GM11168 (cell line): ENCODE results near the gene PANK2.
"Not testable (repeated sequence)": the region's sequence is repeated elsewhere in the genome, so short reads cannot be mapped to it uniquely, and the experiment has no call there.

Experiments used
- in situ Hi-C: fragments of 300-500 bp; cut with MboI; formaldehyde crosslinking; loops from one replicate; pipeline ENCODE4 v1.12.0; 2022; ENCODE audit warnings: low sequenced_read_pairs; ENCODE audit not compliant: unreplicated experiment

PANK2 gene

DNA sequence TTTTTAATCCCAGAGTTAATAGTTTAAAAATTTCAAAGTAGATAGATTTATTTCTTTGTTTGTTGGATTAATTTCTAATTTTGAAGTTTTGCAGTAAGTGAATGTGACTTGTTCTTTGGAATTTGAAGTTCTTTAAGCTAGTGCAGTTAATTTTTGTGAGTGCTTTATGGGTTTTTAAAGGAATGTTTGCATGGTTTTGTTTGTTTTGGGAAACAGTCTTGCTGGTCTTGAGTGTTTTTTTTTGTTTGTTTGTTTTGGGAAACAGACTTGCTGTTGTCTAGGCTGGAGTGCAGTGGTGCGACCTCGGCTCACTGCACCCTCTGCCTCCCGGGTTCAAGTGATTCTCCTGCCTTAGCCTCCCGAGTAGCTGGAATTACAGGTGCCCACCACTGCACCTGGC lies 9.5 kb downstream of the PANK2 start:
- in situ Hi-C loops, result no loop called here

- in situ Hi-C loops, result no loop called here
Observed at GRCh38 chr20:3900187-3900604, 11.0 kb downstream of the PANK2 start.

DNA sequence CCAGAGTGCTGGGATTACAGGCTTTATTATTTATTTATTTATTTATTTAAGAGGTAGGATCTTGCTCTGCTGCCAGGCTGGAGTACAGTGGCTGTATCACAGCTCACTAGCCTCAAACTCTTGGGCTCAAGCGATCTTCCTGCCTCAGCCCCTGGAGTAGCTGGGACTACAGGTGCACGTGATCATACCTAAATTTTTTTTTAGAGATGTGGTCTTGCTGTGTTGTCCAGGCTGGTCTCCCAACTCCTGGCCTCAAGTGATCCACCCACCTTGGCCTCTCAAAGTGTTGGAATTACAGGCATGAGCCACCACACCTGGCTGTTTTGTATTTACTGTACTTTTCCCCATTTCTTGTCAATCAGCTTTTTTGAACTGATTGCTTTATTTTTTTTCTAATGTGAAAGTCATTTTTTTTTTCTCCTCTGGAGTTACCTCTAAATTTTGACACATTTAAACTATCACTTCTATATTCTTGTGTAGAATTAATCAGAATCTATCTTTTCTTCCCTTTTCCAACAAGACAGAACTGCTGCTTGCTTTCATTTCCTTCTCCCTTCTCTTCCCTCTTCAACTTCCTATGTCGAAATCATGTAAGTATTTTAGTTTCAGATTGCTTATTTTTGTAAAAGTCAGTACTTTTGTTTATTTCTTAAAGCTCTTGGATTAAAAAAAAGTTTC lies 12.0 kb downstream of the PANK2 start:
- in situ Hi-C loops, result no loop called here

- in situ Hi-C loops, result no loop called here
Observed at GRCh38 chr20:3901706-3902440, 12.7 kb downstream of the PANK2 start.

GRCh38 chr20:3902446-3902845 lies 13.3 kb downstream of the PANK2 start:
- in situ Hi-C loops, result no loop called here

DNA sequence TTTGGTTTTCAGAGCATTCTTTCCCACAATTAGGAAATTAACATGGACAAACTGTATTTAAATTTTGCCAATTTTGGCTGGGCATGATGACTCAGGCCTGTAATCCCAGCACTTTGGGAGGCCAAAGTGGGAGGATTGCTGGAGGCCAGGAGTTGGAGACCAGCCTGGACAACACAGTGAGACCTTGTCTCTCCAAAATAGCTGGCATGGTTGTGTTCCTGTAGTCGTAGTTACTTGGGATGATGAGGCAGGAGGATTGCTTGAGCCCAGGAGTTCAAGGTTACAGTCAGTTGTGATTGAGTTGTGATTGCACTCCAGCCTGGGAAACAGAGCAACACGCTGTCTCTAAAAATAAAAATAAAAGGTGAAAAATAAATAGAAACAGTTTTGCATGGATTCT lies 15.0 kb downstream of the PANK2 start:
- in situ Hi-C loops, result no loop called here

GRCh38 chr20:3904857-3905256 lies 15.7 kb downstream of the PANK2 start:
- in situ Hi-C loops, result no loop called here

DNA sequence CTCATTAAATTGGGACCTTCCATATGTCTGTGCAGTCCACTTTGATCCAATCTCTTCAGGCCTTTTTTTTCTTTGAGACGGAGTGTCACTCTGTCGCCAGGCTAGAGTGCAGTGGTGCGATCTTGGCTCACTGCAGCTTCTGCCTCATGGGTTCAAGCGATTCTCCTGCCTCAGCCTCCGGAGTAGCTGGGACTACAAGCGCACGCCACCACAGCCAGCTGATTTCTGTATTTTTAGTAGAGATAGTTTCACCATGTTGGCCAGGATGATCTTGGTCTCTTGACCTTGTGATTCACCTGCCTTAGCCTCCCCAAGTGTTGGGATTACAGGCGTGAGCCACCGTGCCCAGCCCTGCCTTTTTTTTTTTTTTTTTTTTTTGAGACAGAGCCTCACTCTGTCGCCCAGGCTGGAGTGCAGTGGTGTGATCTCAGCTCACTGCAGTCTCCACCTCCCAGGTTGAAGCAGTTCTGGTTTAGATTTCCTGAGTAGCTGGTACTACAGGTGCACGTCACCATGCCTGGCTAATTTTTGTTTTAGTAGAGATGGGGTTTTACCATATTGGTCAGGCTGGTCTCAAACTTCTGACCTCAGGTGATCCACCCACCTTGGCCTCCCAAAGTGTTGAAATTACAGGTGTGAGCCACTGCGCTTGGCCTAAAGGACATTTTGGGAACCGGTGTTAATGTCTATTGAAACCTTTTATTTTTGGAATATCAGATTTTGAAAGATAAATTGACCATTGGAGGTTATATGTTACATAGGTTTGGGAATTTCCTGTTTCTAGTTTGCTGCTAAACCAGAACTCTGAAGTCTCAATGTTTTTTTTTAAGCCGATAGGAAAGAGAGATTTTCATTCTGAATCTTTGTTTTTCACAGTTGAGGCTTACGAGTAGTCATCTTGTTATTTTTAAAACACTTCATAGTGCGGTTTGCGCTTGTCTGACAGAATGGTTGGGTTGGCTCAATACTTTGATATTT lies 17.8 kb downstream of the PANK2 start:
- in situ Hi-C loops, result not testable (repeated sequence)

- in situ Hi-C loops, result no loop called here
Observed at GRCh38 chr20:3908667-3909066, 19.5 kb downstream of the PANK2 start.

DNA sequence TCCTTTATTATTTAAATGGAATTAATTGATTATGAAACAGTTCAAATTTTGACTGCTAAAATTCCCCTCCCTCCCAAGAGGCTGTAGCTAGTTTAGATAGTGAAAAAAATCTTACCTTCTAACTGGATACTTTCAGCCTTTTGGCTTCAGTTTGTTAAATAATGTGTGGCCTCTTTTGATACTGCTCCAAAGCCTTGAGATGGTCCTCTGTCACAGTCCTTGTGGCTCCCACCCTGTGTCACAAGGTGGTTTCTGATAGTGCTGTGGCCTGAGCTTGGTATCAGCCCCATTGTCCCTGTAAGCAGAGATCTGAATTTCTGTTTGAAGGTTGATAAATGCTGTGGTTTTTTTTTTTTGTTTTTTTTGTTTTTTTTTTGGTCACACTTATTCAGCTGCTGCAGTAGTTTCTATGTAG lies 20.8 kb downstream of the PANK2 start:
- in situ Hi-C loops, result no loop called here

DNA sequence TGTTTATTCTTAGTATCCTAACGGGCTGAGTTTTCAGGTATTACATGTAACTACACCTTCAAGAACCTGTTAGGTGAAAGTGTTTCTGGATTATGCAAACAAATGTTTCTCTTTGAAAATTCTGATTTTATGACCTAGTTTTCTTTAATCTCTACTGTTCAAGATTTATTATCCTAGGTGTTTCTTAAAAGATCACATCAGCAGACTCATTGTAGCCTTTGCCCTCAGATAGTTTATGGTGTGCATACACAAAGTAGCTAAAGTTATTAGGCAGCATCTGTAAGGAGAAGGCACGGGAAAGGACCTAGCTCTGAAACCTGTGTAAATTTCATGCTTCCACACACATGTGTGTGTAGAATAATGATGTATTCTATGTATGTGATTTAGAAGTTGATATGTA lies 21.7 kb downstream of the PANK2 start:
- in situ Hi-C loops, result no loop called here

- in situ Hi-C loops, result no loop called here
Observed at GRCh38 chr20:3911956-3912355, 22.8 kb downstream of the PANK2 start.

- in situ Hi-C loops, result no loop called here
Observed at GRCh38 chr20:3914446-3914845, 25.3 kb downstream of the PANK2 start.

DNA sequence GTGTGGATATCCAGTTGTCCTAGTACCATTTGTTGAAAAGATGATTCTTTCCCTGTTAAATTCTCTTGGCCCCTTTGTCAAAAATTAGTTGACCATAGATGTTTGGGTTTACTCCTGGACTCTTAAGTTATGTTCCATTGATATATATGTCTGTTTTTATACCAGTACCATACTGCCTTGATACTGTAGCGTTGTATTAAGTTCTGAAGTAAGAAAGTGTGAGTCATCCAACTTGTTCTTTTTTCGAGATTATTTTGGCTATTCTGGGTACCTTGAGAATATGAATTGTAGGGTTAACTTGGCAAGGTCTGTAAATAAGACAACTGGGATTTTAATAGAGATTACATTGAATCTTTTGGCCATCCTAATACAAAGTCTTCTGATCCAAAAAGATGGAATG lies 26.5 kb downstream of the PANK2 start:
- in situ Hi-C loops, result no loop called here

GRCh38 chr20:3916364-3916763 lies 27.2 kb downstream of the PANK2 start:
- in situ Hi-C loops, result no loop called here

- in situ Hi-C loops, result no loop called here
Observed at GRCh38 chr20:3919352-3919751, 30.2 kb downstream of the PANK2 start.

DNA sequence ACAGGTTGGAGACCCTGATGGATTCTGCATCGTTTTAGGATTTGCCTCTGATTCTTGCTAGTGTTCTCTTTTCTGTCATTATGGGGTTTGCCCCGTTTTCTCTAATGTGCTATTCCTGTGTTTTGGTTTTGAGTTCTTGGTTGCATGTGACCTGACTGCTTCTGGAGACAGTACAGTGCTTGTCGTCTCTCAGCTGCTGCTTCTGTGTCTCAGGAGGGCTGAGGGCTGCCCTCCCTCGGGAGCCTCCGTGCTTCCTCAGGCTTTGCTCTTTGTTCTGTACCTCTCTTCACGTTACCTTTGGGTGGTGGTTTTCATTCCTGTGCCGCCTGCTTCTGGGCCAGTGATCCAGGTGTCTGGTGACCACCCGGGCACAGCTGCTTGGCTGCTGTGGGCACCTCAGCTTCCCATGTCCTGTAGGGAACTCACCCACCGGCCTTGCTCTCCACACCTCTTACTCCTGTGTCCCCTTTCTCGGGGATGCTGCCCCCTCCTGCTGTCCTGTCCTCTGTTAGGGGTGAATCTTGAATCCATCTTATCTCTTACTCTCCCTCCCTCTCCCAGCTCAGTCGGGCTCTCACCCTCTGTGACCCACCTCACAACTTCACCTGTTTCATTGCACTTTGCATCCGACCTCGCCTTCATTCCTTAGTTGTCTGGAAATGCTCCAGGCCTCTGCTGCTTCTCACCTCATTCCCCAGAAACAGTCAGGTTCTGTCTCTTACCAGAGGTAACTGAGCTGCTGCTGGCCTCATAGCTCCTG lies 33.2 kb downstream of the PANK2 start:
- in situ Hi-C loops, result no loop called here

DNA sequence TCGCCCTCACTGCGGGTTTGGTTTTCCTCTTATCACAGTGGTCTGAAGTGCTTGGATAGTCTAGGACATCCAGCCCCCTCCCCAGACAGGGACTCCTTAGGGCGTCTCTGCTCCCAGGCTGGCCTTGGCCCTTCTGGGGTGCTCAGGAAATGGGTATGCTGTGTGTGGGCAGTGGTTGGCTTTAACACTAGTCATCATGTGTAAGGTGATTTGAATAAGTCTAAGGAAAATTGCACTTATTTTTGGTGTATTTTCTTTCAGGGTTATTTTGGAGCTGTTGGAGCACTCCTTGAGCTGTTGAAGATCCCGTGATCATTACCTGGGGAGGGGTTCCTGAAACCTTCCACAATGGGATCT lies 33.8 kb downstream of the PANK2 start:
- in situ Hi-C loops, result no loop called here

DNA sequence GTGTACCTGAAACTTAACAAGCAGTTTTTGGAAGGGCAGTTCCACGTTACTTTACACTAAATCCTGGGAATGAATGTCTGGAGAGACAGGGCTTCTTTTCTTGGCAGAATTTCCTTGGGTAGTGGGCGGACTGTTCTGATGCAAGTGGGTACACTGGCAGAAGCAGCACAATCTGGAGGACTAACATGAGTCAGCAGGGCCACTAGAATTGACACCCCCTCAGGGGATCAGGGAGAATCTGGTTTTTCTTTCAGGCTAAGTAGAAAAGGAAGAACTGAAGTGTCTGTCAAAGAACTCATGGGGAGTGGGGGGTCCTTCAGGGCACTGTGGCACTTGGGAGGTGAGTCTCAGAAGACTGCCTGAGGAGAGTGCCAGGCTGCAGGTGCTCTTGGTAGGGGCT lies 34.6 kb downstream of the PANK2 start:
- in situ Hi-C loops, result no loop called here
